ENCODE measurements around the gene ABAT.
"Not testable (repeated sequence)": the region's sequence is repeated elsewhere in the genome, so short reads cannot be mapped to it uniquely, and the experiment has no call there.

DNA sequence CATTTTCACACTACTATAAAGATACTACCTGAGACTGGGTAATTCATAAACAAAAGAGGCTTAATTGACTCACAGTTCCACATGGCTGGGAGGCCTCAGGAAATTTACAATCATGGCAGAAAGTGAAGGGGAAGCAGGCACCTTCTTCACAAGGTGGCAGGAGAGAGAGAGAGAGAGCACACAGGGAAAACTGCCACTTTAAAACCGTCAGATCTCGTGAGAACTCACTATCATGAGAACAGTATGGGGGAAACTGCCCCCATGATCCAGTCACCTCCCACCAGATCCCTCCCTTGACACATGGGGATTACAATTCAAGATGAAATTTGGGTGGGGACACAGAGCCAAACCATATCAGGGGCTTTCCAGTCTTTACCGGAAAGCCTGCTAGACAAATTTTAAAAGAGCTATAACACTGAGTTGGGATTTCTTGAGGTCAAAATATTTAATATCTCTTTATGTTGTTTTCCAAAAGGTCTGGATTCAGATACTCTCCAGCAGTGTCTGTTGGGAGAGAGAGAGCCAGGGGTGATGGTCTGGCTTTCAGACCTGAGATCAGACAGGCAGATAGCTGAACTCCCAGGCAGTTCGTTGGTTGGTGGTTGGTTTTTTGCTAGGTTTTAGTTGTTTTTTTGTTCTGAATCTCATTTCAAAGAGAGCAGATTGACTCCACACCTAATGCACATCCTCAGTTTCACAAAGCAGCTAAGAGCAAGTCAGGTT is 30.8 kb downstream of the ABAT start:
- TF ChIP-seq CTCF, POLR2A (IDR thresholded peaks at IDR 0.05): not testable (repeated sequence)
